SK-N-MC (cell line): ENCODE results near the gene SLC39A12.

Experiments used
- EZH2 ChIP-seq: fragments of 200-600 bp; sonication (generic); IDR thresholded peaks from one replicate; pipeline ENCODE4 v1.6.1; 2017; ENCODE audit warnings: antibody characterized with exemption
- FOXP2 ChIP-seq: optimal IDR thresholded peaks from 2 replicates; pipeline ENCODE3; 2011; ENCODE audit warnings: mild to moderate bottlenecking, moderate library complexity; ENCODE audit not compliant: insufficient read depth; ENCODE audit errors: extremely low read length, control extremely low read depth
- POLR2AphosphoS5 ChIP-seq: IDR thresholded peaks from 2 replicates; pipeline ENCODE4 v1.6.1; 2012; ENCODE audit warnings: mild to moderate bottlenecking, low read depth, low read length, borderline replicate concordance

- TF ChIP-seq POLR2AphosphoS5, result no peak
- no peak for TF ChIP-seq EZH2
- TF ChIP-seq FOXP2, result no peak
These were observed 3.1 kb downstream of the SLC39A12 start for GRCh38 chr10:17954861-17955260.
